GM12878 (cell line): ENCODE measurements around the gene WDFY4. TPM values are rescaled to one million over a fixed set of nuclear protein-coding genes. Genes with fewer than 3 reads are reported as not detected.

ENCODE experiments used
- ATAC-seq: fragments of 200-7000 bp; cut with Tn5 transposase; 3 replicates; pipeline ENCODE4 v1.9.1; 2020; ENCODE audit warnings: mild to moderate bottlenecking, moderate library complexity
- BruUV-seq: library from RNA; stranded (reverse); fragments of 400-500 nt; replicated peaks from 2 replicates; lab custom pipeline; 2021; lab: Mats Ljungman, UMichigan
- CTCF ChIA-PET: fragments of 300-600 bp; sonication (Branson Sonifier 250); formaldehyde crosslinking; extraction: SDS; loops from one replicate; lab custom pipeline; 2021; ENCODE audit warnings: inconsistent platforms; lab: Yijun Ruan, JAX
- POLR2A ChIA-PET: fragments of 350-600 bp; formaldehyde crosslinking; extraction: SDS; loops from one replicate; lab custom pipeline; 2021; ENCODE audit warnings: inconsistent platforms; lab: Charles Lee
- RAD21 ChIA-PET: fragments of 300-600 bp; sonication (Branson Sonifier 250); formaldehyde crosslinking; loops from one replicate; lab custom pipeline; 2023; ENCODE audit warnings: antibody characterized with exemption; ENCODE audit not compliant: unreplicated experiment; lab: Charles Lee
- SMC1A ChIA-PET: fragments of 300-600 bp; sonication (Branson Sonifier 250); formaldehyde crosslinking; loops from one replicate; lab custom pipeline; 2023; ENCODE audit not compliant: unreplicated experiment, uncharacterized antibody; lab: Charles Lee
- DNase-seq: peaks from one replicate; pipeline ENCODE4 v3.0.0-alpha.2; 2011; ENCODE audit warnings: low read depth, low spot score
- FAIRE-seq: peaks from 3 replicates; lab custom pipeline; 2011; peaks lifted over from hg19 to GRCh38; lab: Jason Lieb, UNC
- H2AFZ ChIP-seq: 2 replicates; pipeline ENCODE4 v1.6.0; 2011; ENCODE audit warnings: low read depth, low read length, control low read depth; ENCODE audit not compliant: control insufficient read depth
- H3K27ac ChIP-seq: 2 replicates; pipeline ENCODE4 v1.5.1; 2011; ENCODE audit warnings: control low read depth; ENCODE audit not compliant: control insufficient read depth, insufficient read depth
- H3K27me3 ChIP-seq, 2 experiments: replicated peaks in 1 of 2; 2 replicates each; pipeline versions ENCODE4 v1.6.0 to v1.6.1; 2011; ENCODE audit warnings: low read length in 1 of 2; ENCODE audit not compliant: control insufficient read depth in 2 of 2, insufficient read depth in 2 of 2
- H3K36me3 ChIP-seq, 2 experiments: 2 replicates each; pipeline ENCODE4 v1.5.1; 2011; ENCODE audit warnings: low read length in 1 of 2; ENCODE audit not compliant: control insufficient read depth in 2 of 2, insufficient read depth in 2 of 2
- H3K4me1 ChIP-seq: 2 replicates; pipeline ENCODE4 v1.6.1; 2011; ENCODE audit warnings: mild to moderate bottlenecking, low read length, moderate library complexity, mixed read lengths; ENCODE audit not compliant: control insufficient read depth, insufficient read depth
- H3K4me2 ChIP-seq: 2 replicates; pipeline ENCODE4 v1.6.0; 2011; ENCODE audit warnings: control low read depth; ENCODE audit not compliant: control insufficient read depth, insufficient read depth
- H3K4me3 ChIP-seq: fragments of 200-600 bp; sonication (generic); 2 replicates; pipeline ENCODE4 v1.5.1; 2016
- H3K79me2 ChIP-seq: 2 replicates; pipeline ENCODE4 v1.6.0; 2011; ENCODE audit warnings: low read length; ENCODE audit not compliant: control insufficient read depth, insufficient read depth
- H3K9ac ChIP-seq: 2 replicates; pipeline ENCODE4 v1.8.0; 2011; ENCODE audit warnings: low read length, control low read depth, mixed read lengths; ENCODE audit not compliant: control insufficient read depth, insufficient read depth
- H3K9me3 ChIP-seq: replicated peaks from 3 replicates; pipeline ENCODE4 v1.5.1; 2011; ENCODE audit warnings: mild to moderate bottlenecking, low read length; ENCODE audit not compliant: control insufficient read depth, insufficient read depth
- H4K20me1 ChIP-seq: 2 replicates; pipeline ENCODE4 v1.6.0; 2011; ENCODE audit not compliant: control insufficient read depth, insufficient read depth
- EZH2 ChIP-seq: IDR thresholded peaks from 2 replicates; pipeline ENCODE4 v1.6.1; 2012; ENCODE audit warnings: low read depth, mild to moderate bottlenecking, control low read depth, inconsistent platforms, low read length, borderline replicate concordance; ENCODE audit not compliant: control insufficient read depth
- HSF1 ChIP-seq: fragments of 150-350 bp; IDR thresholded peaks from 2 replicates; pipeline ENCODE4 v1.6.1; 2014; ENCODE audit warnings: mild to moderate bottlenecking, low read depth, low read length
- IRF4 ChIP-seq: IDR thresholded peaks from 2 replicates; pipeline ENCODE4 v1.6.1; 2011; ENCODE audit warnings: low read depth, low read length
- NKRF ChIP-seq: fragments of 450-650 bp; conservative IDR thresholded peaks from 2 replicates; pipeline ENCODE4 v1.6.1; 2017; ENCODE audit warnings: mild to moderate bottlenecking, moderate library complexity
- NR2F1 ChIP-seq: fragments of 450-650 bp; conservative IDR thresholded peaks from 2 replicates; pipeline ENCODE4 v1.6.1; 2017; ENCODE audit warnings: mild to moderate bottlenecking
- RFX5 ChIP-seq: IDR thresholded peaks from 2 replicates; pipeline ENCODE4 v1.6.1; 2011; ENCODE audit warnings: low read depth, low read length, improper control_type of control experiment
- SP1 ChIP-seq: IDR thresholded peaks from one replicate; pipeline ENCODE4 v1.6.1; 2011; ENCODE audit warnings: low read depth, low read length
- WGBS: methylation state at CpG from one replicate; pipeline ENCODE4 v1.1.6; 2016; ENCODE audit warnings: low lambda C conversion rate; ENCODE audit not compliant: insufficient replicate concordance, insufficient coverage; ENCODE audit errors: missing lambda C conversion rate; 5-methylcytosine and 5-hydroxymethylcytosine counted together
- in situ Hi-C: fragments of 300-500 bp; cut with MboI; formaldehyde crosslinking; loops from 9 replicates; pipeline ENCODE4 v1.14.3; 2018; ENCODE audit warnings: mixed read lengths
- intact Hi-C: fragments of 100-400 bp; cut with micrococcal nuclease; formaldehyde crosslinking; loops from one replicate; pipeline ENCODE4 v1.14.2; 2022; ENCODE audit not compliant: unreplicated experiment
- polyA plus RNA-seq, 11 experiments: library from polyadenylated mRNA; depleted of rRNA in 4 of 11; unstranded in 6 of 11; stranded (reverse) in 5 of 11; fragments of >200 nt; fragmentation: Nextera tagmentation in 4 of 11; fragmentation: Illumina TruSeq in 1 of 11; extraction: Ambion mirVana in 4 of 11; extraction: Trizol in 1 of 11; gene quantifications; 1 replicate in 1 of 11; 2 replicates in 10 of 11; pipeline versions ENCODE4 v1.2.1 to v1.2.3, GENCODE V29; 2011 to 2016; ENCODE audit warnings: inconsistent platforms in 2 of 11, missing spikeins in 2 of 11, low read depth in 1 of 11
- total RNA-seq, 4 experiments: library from RNA; depleted of rRNA in 3 of 4; stranded (reverse); fragments of >200 nt in 3 of 4; fragmentation: Illumina TruSeq in 1 of 4; extraction: Trizol in 1 of 4; gene quantifications; 2 replicates each; pipeline versions ENCODE4 v1.2.1 to v1.2.3, GENCODE V29; 2013 to 2021

The WDFY4 gene
- total and polyA plus RNA-seq, 10 of the 15 experiments (the other 5 are each of a cell fraction or from before 2014, with no cell fraction given), result 13.5 to 132 (median 47.3) TPM

GRCh38 chr10:48834189-48834965 lies 149.7 kb downstream of the WDFY4 start:
- SMC1A ChIA-PET, result interaction anchor here (0.9 to 2.2 kb wide), 3 partner anchors 32 to 176 kb away, joined by 3 to 6 read pairs (median 6); no protein-coding TSS in a partner anchor
- Histone ChIP-seq H3K27me3 (no peaks in the 10 kb centered on the region), H3K27ac (no peak overlapping the region), H3K4me2 (no peak overlapping the region), H3K79me2 (no peaks in the 10 kb centered on the region), H3K4me1 (no peaks in the 10 kb centered on the region), H3K9ac (no peak overlapping the region), H3K36me3 (peaks cover 23 to 48% of the 10 kb centered on the region in 2 experiments), H4K20me1 (no peaks in the 10 kb centered on the region), H3K9me3 (no peaks in the 10 kb centered on the region), H2AFZ (no peak overlapping the region), H3K4me3 (no peak overlapping the region)
- 58% methylated on average over 2 of the region's 2 CpGs for WGBS
- FAIRE-seq, result no peak
- RAD21 ChIA-PET, result interaction anchor here (1.4 kb wide), 1 partner anchor 177 kb away, joined by 3 read pairs; no protein-coding TSS in a partner anchor
- no TSS peak for BruUV-seq
- no peak for ATAC-seq
- in situ Hi-C loops (no loop called here), intact Hi-C loops (no loop called here)
- TF ChIP-seq RFX5, result no peak
- TF ChIP-seq NR2F1, result no peak
- no peak for TF ChIP-seq IRF4
- TF ChIP-seq HSF1, result no peak
- TF ChIP-seq EZH2, result no peak
- TF ChIP-seq SP1, result no peak
- no peak for TF ChIP-seq NKRF
- POLR2A ChIA-PET, result no interaction called here
- CTCF ChIA-PET, result interaction anchor here (1.1 to 2.1 kb wide), 4 partner anchors 33 to 178 kb away, joined by 3 to 7 read pairs (median 4); no protein-coding TSS in a partner anchor
- no peak for DNase-seq
